NCI-H187 (cell line): ENCODE measurements around the gene MRPS5.

Source experiments
- DNase-seq, 2 experiments: peaks; one replicate each; lab custom pipeline; 2025; lab: John Stamatoyannopoulos, UW

The MRPS5 gene

GRCh38 chr2:95061119-95061512 is 60.5 kb downstream of the MRPS5 start:
- DNase-seq, result no peak

GRCh38 chr2:95060446-95061118 is 61.0 kb downstream of the MRPS5 start:
- no peak for DNase-seq

- DNase-seq, result no peak
These were observed 61.8 kb downstream of the MRPS5 start for GRCh38 chr2:95059656-95060370.

- DNase-seq, result no peak
These were observed 62.5 kb downstream of the MRPS5 start for GRCh38 chr2:95058989-95059641.

- DNase-seq, result no peak
These were observed 63.1 kb downstream of the MRPS5 start for GRCh38 chr2:95058466-95058988.

- DNase-seq, result no peak
These were observed 63.9 kb downstream of the MRPS5 start for GRCh38 chr2:95057535-95058370.

- no peak for DNase-seq
These were observed 64.8 kb downstream of the MRPS5 start for GRCh38 chr2:95056461-95057459.

GRCh38 chr2:95056044-95056443 is 65.6 kb downstream of the MRPS5 start:
- DNase-seq, result no peak

GRCh38 chr2:95055262-95055661 is 66.3 kb downstream of the MRPS5 start:
- DNase-seq, result no peak

GRCh38 chr2:95054016-95054415 is 67.6 kb downstream of the MRPS5 start:
- DNase-seq, result no peak

GRCh38 chr2:95053543-95053942 is 68.1 kb downstream of the MRPS5 start:
- no peak for DNase-seq

GRCh38 chr2:95052804-95053479 is 68.7 kb downstream of the MRPS5 start:
- no peak for DNase-seq

- peak; percentile 12 to 28 for DNase-seq
These were observed 69.3 kb downstream of the MRPS5 start for GRCh38 chr2:95052307-95052706.

GRCh38 chr2:95051626-95052025 is 70.0 kb downstream of the MRPS5 start:
- no peak for DNase-seq

GRCh38 chr2:95050385-95051300 is 71.0 kb downstream of the MRPS5 start:
- DNase-seq, result no peak

- no peak for DNase-seq
These were observed 71.6 kb downstream of the MRPS5 start for GRCh38 chr2:95049961-95050360.

- DNase-seq, result no peak
These were observed 72.0 kb downstream of the MRPS5 start for GRCh38 chr2:95049683-95049955.

GRCh38 chr2:95048825-95049682 is 72.6 kb downstream of the MRPS5 start:
- DNase-seq, result no peak
